WTC11 (cell line): ENCODE measurements around the gene GJC3. TPM values are rescaled to one million over a fixed set of nuclear protein-coding genes. Genes with fewer than 3 reads are reported as not detected.
"Not testable (repeated sequence)": the region's sequence is repeated elsewhere in the genome, so short reads cannot be mapped to it uniquely, and the experiment has no call there.

Source experiments
- ATAC-seq: fragments of 200-7000 bp; cut with Tn5 transposase; 2 replicates; pipeline ENCODE4 v1.10.0; 2021; ENCODE audit warnings: mild to moderate bottlenecking, moderate library complexity
- CTCF ChIA-PET: fragments of 300-600 bp; sonication (Branson Sonifier 250); formaldehyde crosslinking; loops from one replicate; lab custom pipeline; 2021; ENCODE audit warnings: antibody characterized with exemption; lab: Charles Lee
- POLR2A ChIA-PET: fragments of 350-600 bp; sonication (Branson Sonifier 250); formaldehyde crosslinking; loops from one replicate; lab custom pipeline; 2021; ENCODE audit warnings: antibody characterized with exemption; lab: Charles Lee
- DNase-seq: peaks from one replicate; pipeline ENCODE4 v3.0.0; 2021; ENCODE audit warnings: low spot score
- H3K27ac Mint-ChIP-seq: 2 replicates; pipeline ENCODE4 v1.8.0; 2021; ENCODE audit warnings: mixed read lengths
- H3K27me3 Mint-ChIP-seq: 2 replicates; pipeline ENCODE4 v1.8.0; 2021; ENCODE audit warnings: low read depth, mild to moderate bottlenecking, moderate library complexity, mixed read lengths
- H3K36me3 Mint-ChIP-seq: 2 replicates; pipeline ENCODE4 v1.8.0; 2021; ENCODE audit warnings: mixed read lengths
- H3K4me1 Mint-ChIP-seq: 2 replicates; pipeline ENCODE4 v1.8.0; 2022; ENCODE audit warnings: mixed read lengths
- H3K4me3 Mint-ChIP-seq: 2 replicates; pipeline ENCODE4 v1.8.0; 2021; ENCODE audit warnings: mild to moderate bottlenecking, moderate library complexity, mixed read lengths
- H3K9me3 Mint-ChIP-seq: 2 replicates; pipeline ENCODE4 v1.8.0; 2021; ENCODE audit warnings: mixed read lengths
- CDX4 ChIP-seq: fragments of 250-450 bp; sonication (Bioruptor Pico); IDR thresholded peaks from 2 replicates; pipeline ENCODE4 v1.9.0; 2021; ENCODE audit warnings: moderate library complexity, mild to moderate bottlenecking, inconsistent platforms, borderline replicate concordance
- E2F1 ChIP-seq: sonication (generic); formaldehyde crosslinking; IDR thresholded peaks from 2 replicates; pipeline ENCODE4 v1.8.0; 2022; ENCODE audit warnings: mild to moderate bottlenecking, missing genetic modification reagents
- EMX1 ChIP-seq: fragments of 250-450 bp; sonication (Bioruptor Pico); IDR thresholded peaks from 2 replicates; pipeline ENCODE4 v1.8.0; 2021; ENCODE audit warnings: mild to moderate bottlenecking
- ESRRA ChIP-seq: sonication (generic); formaldehyde crosslinking; IDR thresholded peaks from 2 replicates; pipeline ENCODE4 v1.8.1; 2022; ENCODE audit warnings: mild to moderate bottlenecking, missing genetic modification reagents, borderline replicate concordance
- ETV6 ChIP-seq: sonication (generic); formaldehyde crosslinking; IDR thresholded peaks from 2 replicates; pipeline ENCODE4 v1.8.1; 2022; ENCODE audit warnings: mild to moderate bottlenecking, missing genetic modification reagents
- FOXJ3 ChIP-seq: sonication (generic); formaldehyde crosslinking; IDR thresholded peaks from 2 replicates; pipeline ENCODE4 v1.9.0; 2021; ENCODE audit warnings: missing genetic modification reagents, mild to moderate bottlenecking, borderline replicate concordance
- KAT7 ChIP-seq: sonication (generic); formaldehyde crosslinking; IDR thresholded peaks from 2 replicates; pipeline ENCODE4 v1.8.1; 2023; ENCODE audit warnings: missing genetic modification reagents, mild to moderate bottlenecking, borderline replicate concordance
- MYBL2 ChIP-seq: sonication (generic); formaldehyde crosslinking; IDR thresholded peaks from 2 replicates; pipeline ENCODE4 v1.8.1; 2023; ENCODE audit warnings: mild to moderate bottlenecking, moderate library complexity, missing genetic modification reagents
- NR1H2 ChIP-seq: sonication (generic); formaldehyde crosslinking; IDR thresholded peaks from 2 replicates; pipeline ENCODE4 v1.9.0; 2021; ENCODE audit warnings: mild to moderate bottlenecking, moderate library complexity, missing genetic modification reagents
- OVOL2 ChIP-seq: fragments of 250-450 bp; sonication (Bioruptor Pico); IDR thresholded peaks from 2 replicates; pipeline ENCODE4 v1.9.0; 2021; ENCODE audit warnings: mild to moderate bottlenecking, borderline replicate concordance
- RORB ChIP-seq: fragments of 250-450 bp; sonication (Bioruptor Pico); IDR thresholded peaks from 2 replicates; pipeline ENCODE4 v1.9.0; 2021; ENCODE audit warnings: mild to moderate bottlenecking
- SP1 ChIP-seq: sonication (generic); formaldehyde crosslinking; conservative IDR thresholded peaks from 2 replicates; pipeline ENCODE4 v1.8.1; 2022; ENCODE audit warnings: missing genetic modification reagents
- USF1 ChIP-seq: sonication (generic); formaldehyde crosslinking; IDR thresholded peaks from 2 replicates; pipeline ENCODE4 v1.8.0; 2022; ENCODE audit warnings: mild to moderate bottlenecking, missing genetic modification reagents
- ZNF317 ChIP-seq: sonication (generic); formaldehyde crosslinking; IDR thresholded peaks from 2 replicates; pipeline ENCODE4 v1.8.1; 2023; ENCODE audit warnings: low read depth, mild to moderate bottlenecking, moderate library complexity, missing genetic modification reagents, borderline replicate concordance
- ZNF396 ChIP-seq: fragments of 250-450 bp; sonication (Bioruptor Pico); IDR thresholded peaks from 2 replicates; pipeline ENCODE4 v1.8.0; 2021; ENCODE audit warnings: mild to moderate bottlenecking, moderate library complexity, borderline replicate concordance
- total RNA-seq: library from RNA; stranded (reverse); gene quantifications from 3 replicates; pipeline ENCODE4 v1.2.3, GENCODE V29; 2021
- TF ChIP-seq, protein P1 (sequence below): fragments of 250-450 bp; sonication (Bioruptor Pico); IDR thresholded peaks from 2 replicates; pipeline ENCODE4 v2.1.2; 2022; ENCODE audit warnings: mild to moderate bottlenecking, moderate library complexity
- TF ChIP-seq, protein P2 (sequence below): sonication (generic); formaldehyde crosslinking; IDR thresholded peaks from 2 replicates; pipeline ENCODE4 v1.8.1; 2022; ENCODE audit warnings: low read depth, mild to moderate bottlenecking, moderate library complexity, missing genetic modification reagents, borderline replicate concordance
- TF ChIP-seq, protein P3 (sequence below): sonication (generic); formaldehyde crosslinking; IDR thresholded peaks from 2 replicates; pipeline ENCODE4 v1.8.1; 2023; ENCODE audit warnings: mild to moderate bottlenecking, missing genetic modification reagents

GJC3 gene
- total RNA-seq, 1 experiment from 2014 or later = 2.9 TPM

- Mint-ChIP-seq H3K36me3 (peaks cover 31% of the 10 kb centered on the region), H3K4me1 (no peaks in the 10 kb centered on the region), H3K4me3 (no peak overlapping the region), H3K27ac (no peak overlapping the region), H3K9me3 (peaks cover 27% of the 10 kb centered on the region), H3K27me3 (no peaks in the 10 kb centered on the region; the same call in 1 of the 2 replicates)
- ChIA-PET POLR2A (no interaction called here), CTCF (no interaction called here)
- DNase-seq = no peak
- ATAC-seq = no peak
- TF ChIP-seq, protein P1, sequence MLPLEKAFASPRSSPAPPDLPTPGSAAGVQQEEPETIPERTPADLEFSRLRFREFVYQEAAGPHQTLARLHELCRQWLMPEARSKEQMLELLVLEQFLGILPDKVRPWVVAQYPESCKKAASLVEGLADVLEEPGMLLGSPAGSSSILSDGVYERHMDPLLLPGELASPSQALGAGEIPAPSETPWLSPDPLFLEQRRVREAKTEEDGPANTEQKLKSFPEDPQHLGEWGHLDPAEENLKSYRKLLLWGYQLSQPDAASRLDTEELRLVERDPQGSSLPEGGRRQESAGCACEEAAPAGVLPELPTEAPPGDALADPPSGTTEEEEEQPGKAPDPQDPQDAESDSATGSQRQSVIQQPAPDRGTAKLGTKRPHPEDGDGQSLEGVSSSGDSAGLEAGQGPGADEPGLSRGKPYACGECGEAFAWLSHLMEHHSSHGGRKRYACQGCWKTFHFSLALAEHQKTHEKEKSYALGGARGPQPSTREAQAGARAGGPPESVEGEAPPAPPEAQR (CRISPR knock-in tag) = no peak
- TF ChIP-seq OVOL2 (CRISPR knock-in tag) = no peak
- no peak for TF ChIP-seq KAT7
- no peak for TF ChIP-seq USF1
- TF ChIP-seq ETV6 (CRISPR knock-in tag) = no peak
- TF ChIP-seq E2F1 (CRISPR knock-in tag) = no peak
- no peak for TF ChIP-seq MYBL2 (CRISPR knock-in tag)
- no peak for TF ChIP-seq FOXJ3 (CRISPR knock-in tag)
- no peak for TF ChIP-seq ZNF317 (CRISPR knock-in tag)
- TF ChIP-seq, protein P2, sequence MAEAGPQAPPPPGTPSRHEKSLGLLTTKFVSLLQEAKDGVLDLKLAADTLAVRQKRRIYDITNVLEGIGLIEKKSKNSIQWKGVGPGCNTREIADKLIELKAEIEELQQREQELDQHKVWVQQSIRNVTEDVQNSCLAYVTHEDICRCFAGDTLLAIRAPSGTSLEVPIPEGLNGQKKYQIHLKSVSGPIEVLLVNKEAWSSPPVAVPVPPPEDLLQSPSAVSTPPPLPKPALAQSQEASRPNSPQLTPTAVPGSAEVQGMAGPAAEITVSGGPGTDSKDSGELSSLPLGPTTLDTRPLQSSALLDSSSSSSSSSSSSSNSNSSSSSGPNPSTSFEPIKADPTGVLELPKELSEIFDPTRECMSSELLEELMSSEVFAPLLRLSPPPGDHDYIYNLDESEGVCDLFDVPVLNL = no peak
- TF ChIP-seq ZNF396 = no peak
- no peak for TF ChIP-seq ESRRA (CRISPR knock-in tag)
- TF ChIP-seq, all 79 proteins: peak for 0
Measured at GRCh38 chr7:99893280-99893679, 36.1 kb downstream of the GJC3 start.

DNA sequence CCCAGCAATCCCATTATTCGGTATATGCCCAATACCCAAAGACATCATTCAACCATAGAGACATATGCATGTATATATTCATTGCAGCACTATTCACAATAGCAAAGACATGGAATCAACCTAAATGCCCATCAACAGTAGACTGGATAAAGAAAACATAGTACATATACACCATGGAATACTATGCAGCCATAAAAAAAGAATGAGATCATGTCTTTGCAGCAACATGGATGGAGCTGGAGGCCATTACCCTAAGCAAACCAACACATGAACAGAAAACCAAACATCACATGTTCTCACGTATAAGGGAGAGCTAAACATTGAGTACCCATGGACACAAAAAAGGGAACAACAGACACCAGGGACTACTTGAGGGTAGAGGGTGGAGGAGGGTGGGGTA, 39.1 kb downstream of the GJC3 start:
- H3K27ac Mint-ChIP-seq, H3K4me1 Mint-ChIP-seq, CTCF ChIA-PET, POLR2A ChIA-PET, DNase-seq, H3K27me3 Mint-ChIP-seq, H3K4me3 Mint-ChIP-seq, ATAC-seq: not testable (repeated sequence)
- Mint-ChIP-seq H3K9me3 (peaks cover 43% of the 10 kb centered on the region), H3K36me3 (peaks cover 40% of the 10 kb centered on the region)

DNA sequence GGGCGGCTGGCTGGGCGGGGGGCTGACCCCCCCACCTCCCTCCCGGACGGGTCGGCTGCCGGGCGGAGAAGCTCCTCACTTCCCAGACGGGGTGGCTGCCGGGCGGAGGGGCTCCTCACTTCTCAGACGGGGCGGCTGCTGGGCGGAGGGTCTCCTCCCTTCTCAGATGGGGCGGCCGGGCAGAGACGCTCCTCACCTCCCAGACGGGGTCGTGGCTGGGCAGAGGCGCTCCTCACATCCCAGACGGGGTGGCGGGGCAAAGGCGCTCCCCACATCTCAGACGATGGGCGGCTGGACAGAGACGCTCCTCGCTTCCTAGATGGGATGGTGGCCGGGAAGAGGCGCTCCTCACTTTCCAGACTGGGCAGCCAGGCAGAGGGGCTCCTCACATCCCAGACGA, 41.1 kb downstream of the GJC3 start:
- H3K4me3 Mint-ChIP-seq, POLR2A ChIA-PET: not testable (repeated sequence)

DNA sequence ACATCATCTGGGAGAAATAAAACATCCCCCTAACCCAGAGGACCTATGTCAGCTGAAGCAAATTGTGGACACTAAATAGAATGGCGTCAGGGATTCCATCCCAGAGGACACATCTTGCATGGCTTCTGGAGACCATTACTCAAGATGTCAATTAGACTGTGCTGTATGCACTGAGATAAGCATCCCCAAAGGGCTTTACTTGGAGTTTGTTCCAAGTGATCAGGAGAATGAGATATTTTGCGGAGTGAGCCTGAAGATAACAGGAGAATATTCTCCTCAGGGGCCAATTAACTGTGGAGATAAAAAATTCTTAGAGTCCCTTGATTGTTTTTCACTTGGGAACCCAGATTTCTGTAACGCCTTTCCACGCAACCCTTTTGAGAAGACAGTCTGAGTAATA, 48.0 kb downstream of the GJC3 start:
- Mint-ChIP-seq H3K4me1 (no peaks in the 10 kb centered on the region), H3K4me3 (no peak overlapping the region), H3K36me3 (no peaks in the 10 kb centered on the region), H3K27ac (no peak overlapping the region), H3K27me3 (peaks cover 15% of the 10 kb centered on the region), H3K9me3 (peaks cover 20% of the 10 kb centered on the region)
- CTCF ChIA-PET = no interaction called here
- DNase-seq (no peak), ATAC-seq (no peak)
- POLR2A ChIA-PET = no interaction called here
- TF ChIP-seq SP1 (no peak), NR1H2 (CRISPR knock-in tag) (no peak), CDX4 (CRISPR knock-in tag) (no peak), EMX1 (CRISPR knock-in tag) (no peak), RORB (CRISPR knock-in tag) (no peak)
- TF ChIP-seq, protein P2 = no peak
- TF ChIP-seq, protein P3, sequence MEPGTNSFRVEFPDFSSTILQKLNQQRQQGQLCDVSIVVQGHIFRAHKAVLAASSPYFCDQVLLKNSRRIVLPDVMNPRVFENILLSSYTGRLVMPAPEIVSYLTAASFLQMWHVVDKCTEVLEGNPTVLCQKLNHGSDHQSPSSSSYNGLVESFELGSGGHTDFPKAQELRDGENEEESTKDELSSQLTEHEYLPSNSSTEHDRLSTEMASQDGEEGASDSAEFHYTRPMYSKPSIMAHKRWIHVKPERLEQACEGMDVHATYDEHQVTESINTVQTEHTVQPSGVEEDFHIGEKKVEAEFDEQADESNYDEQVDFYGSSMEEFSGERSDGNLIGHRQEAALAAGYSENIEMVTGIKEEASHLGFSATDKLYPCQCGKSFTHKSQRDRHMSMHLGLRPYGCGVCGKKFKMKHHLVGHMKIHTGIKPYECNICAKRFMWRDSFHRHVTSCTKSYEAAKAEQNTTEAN (CRISPR knock-in tag) = no peak
- TF ChIP-seq, protein P1 (CRISPR knock-in tag) = no peak

More for the DNA sequence above, 41.1 kb downstream of the GJC3 start:
- H3K27me3 Mint-ChIP-seq, DNase-seq, CTCF ChIA-PET, ATAC-seq, H3K27ac Mint-ChIP-seq, H3K4me1 Mint-ChIP-seq: not testable (repeated sequence)
- Mint-ChIP-seq H3K9me3 (peaks cover 55% of the 10 kb centered on the region), H3K36me3 (peaks cover 40% of the 10 kb centered on the region)
